KBM-7 (cell line): ENCODE results near the gene ZNF611.
A peak's percentile ranks its signal among the peaks of the same experiment; 100 is the strongest.
"Not testable (repeated sequence)": the region's sequence is repeated elsewhere in the genome, so short reads cannot be mapped to it uniquely, and the experiment has no call there.

Source experiments
- DNase-seq: peaks from one replicate; pipeline ENCODE4 v3.0.0-alpha.2; 2015
- in situ Hi-C: fragments of 300-500 bp; cut with MboI; formaldehyde crosslinking; loops from 2 replicates; pipeline ENCODE4 v1.14.3; 2020; ENCODE audit warnings: low sequenced_read_pairs, low pct_unique_long_range_greater_than_20kb, mixed read lengths

ZNF611 gene

GRCh38 chr19:52722062-52723003 lies 12.5 kb downstream of the ZNF611 start:
- in situ Hi-C loops = no loop called here
- no peak for DNase-seq

GRCh38 chr19:52720541-52720940 lies 14.3 kb downstream of the ZNF611 start:
- in situ Hi-C loops, DNase-seq: not testable (repeated sequence)

GRCh38 chr19:52716522-52716921 lies 18.3 kb downstream of the ZNF611 start:
- DNase-seq = no peak
- in situ Hi-C loops = no loop called here

- in situ Hi-C loops = not testable (repeated sequence)
Measured at GRCh38 chr19:52715902-52716301, 18.9 kb downstream of the ZNF611 start.

GRCh38 chr19:52715330-52715729 lies 19.5 kb downstream of the ZNF611 start:
- in situ Hi-C loops, DNase-seq: not testable (repeated sequence)

More at GRCh38 chr19:52715902-52716301, 18.9 kb downstream of the ZNF611 start:
- not testable (repeated sequence) for DNase-seq

GRCh38 chr19:52713051-52713450 lies 21.8 kb downstream of the ZNF611 start:
- in situ Hi-C loops, DNase-seq: not testable (repeated sequence)

- DNase-seq, in situ Hi-C loops: not testable (repeated sequence)
Measured at GRCh38 chr19:52711661-52712060, 23.2 kb downstream of the ZNF611 start.

GRCh38 chr19:52710538-52710937 lies 24.3 kb downstream of the ZNF611 start:
- in situ Hi-C loops = no loop called here
- no peak for DNase-seq

GRCh38 chr19:52705615-52706014 lies 29.2 kb downstream of the ZNF611 start:
- in situ Hi-C loops, DNase-seq: not testable (repeated sequence)

- no peak for DNase-seq
- in situ Hi-C loops = no loop called here
Measured at GRCh38 chr19:52703917-52704316, 30.9 kb downstream of the ZNF611 start.

- DNase-seq = no peak
- in situ Hi-C loops = no loop called here
Measured at GRCh38 chr19:52700673-52701072, 34.2 kb downstream of the ZNF611 start.

GRCh38 chr19:52699555-52699954 lies 35.3 kb downstream of the ZNF611 start:
- in situ Hi-C loops, DNase-seq: not testable (repeated sequence)

GRCh38 chr19:52695996-52696395 lies 38.8 kb downstream of the ZNF611 start:
- in situ Hi-C loops = no loop called here
- no peak for DNase-seq

GRCh38 chr19:52694921-52695320 lies 39.9 kb downstream of the ZNF611 start:
- no peak for DNase-seq
- in situ Hi-C loops = no loop called here

- DNase-seq, in situ Hi-C loops: not testable (repeated sequence)
Measured at GRCh38 chr19:52694281-52694680, 40.6 kb downstream of the ZNF611 start.

GRCh38 chr19:52692431-52693008 lies 42.3 kb downstream of the ZNF611 start:
- in situ Hi-C loops = no loop called here
- no peak for DNase-seq

- no peak for DNase-seq
- in situ Hi-C loops = no loop called here
Measured at GRCh38 chr19:52691737-52692136, 43.1 kb downstream of the ZNF611 start.

- in situ Hi-C loops = no loop called here
- no peak for DNase-seq
Measured at GRCh38 chr19:52691215-52691610, 43.6 kb downstream of the ZNF611 start.

- in situ Hi-C loops = no loop called here
- DNase-seq = peak; percentile 89
Measured at GRCh38 chr19:52690369-52691214, 44.3 kb downstream of the ZNF611 start.
